Left kidney (tissue), 8 donors: ENCODE data around the gene MAGEB10. TPM values are rescaled to one million over a fixed set of nuclear protein-coding genes. Genes with fewer than 3 reads are reported as not detected.
"Not testable (repeated sequence)": the region's sequence is repeated elsewhere in the genome, so short reads cannot be mapped to it uniquely, and the experiment has no call there.

Experiments
- DNase-seq: peaks from one replicate; pipeline ENCODE4 v3.0.0-alpha.2; 2013
- long read RNA-seq, 8 donors: transcript quantifications; one replicate each; lab custom pipeline, GENCODE V29; 2026
- polyA plus RNA-seq: library from polyadenylated mRNA; unstranded; fragments of 120-200 nt; gene quantifications from one replicate; pipeline ENCODE4 v1.2.1, GENCODE V29; 2013; ENCODE audit not compliant: insufficient read length

Gene MAGEB10
- 0.07 TPM for polyA plus RNA-seq
- long read RNA-seq, donor 1, result 0 reads
- long read RNA-seq, donor 2, result 0 reads
- long read RNA-seq, donor 3, result 0 reads
- long read RNA-seq, donor 4, result 0 reads
- long read RNA-seq, donor 5, result 0 reads
- long read RNA-seq, donor 6, result 0 reads
- long read RNA-seq, donor 7, result 0 reads
- long read RNA-seq, donor 8, result 0 reads

DNA sequence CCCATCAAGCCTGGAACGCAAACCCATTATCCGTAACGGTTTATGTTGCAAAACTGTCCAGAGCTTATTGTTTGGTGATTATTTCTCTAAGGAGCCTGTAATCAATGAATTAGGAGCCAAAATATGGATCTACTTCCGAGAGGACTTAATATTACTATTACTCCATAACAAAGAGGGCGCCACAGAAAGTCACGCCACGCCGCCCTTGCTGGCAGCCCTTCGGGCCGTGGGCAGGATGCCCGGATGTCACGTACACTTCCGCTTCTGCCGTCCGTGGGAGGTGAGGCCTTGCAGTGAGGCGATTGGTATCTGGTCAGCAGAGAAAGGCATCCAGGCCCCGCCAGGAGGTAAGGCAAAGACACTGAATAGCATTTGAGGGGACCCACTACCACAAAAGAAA is at the start of gene MAGEB10:
Gene MAGEB10, plus strand, starts transcription at position 301 of the 400 bp plus-strand sequence. CDS start 13,317 bp downstream, outside the sequence.
- no peak for DNase-seq

DNA sequence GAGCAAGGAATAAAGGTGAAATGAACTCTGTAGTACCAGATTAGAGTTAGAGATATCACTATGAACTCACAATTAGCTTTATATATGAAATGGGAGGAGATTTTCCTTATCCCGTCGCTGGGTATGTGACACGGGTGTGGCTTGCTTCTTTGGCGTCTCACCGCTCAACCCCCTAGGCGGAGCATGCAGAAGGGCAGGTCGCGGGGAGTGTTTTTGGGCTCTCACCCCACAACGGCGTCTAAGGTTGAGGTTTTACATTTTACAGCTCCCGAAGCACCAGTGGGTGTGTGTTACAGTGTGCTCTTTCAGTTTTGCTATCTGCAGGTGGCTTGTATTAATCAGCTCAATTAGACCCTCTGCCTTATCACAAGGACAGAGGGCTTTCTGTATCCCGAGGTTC is 42.1 kb upstream of the MAGEB10 start:
- no peak for DNase-seq

DNA sequence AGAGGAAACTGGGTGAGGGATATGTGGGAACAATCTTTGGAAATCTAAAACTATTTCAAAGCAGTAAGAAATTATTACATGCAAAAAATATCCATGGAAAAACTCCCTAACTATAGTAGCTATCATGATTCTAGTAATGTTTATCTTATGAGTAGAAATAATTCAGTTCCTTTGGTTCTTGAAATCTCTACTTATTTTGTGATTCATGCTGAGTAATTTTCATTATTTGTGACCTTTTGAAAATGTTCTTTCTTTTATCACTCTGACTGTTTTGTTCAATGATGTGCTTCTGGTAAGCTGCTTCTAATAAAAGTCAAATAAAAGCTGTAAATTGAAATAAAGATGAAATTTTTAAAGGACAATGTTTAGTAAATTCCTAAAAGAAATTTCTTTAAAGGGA is 40.4 kb upstream of the MAGEB10 start:
- DNase-seq, result no peak

GRCh38 chrX:27775984-27776383 is 31.8 kb upstream of the MAGEB10 start:
- no peak for DNase-seq

- DNase-seq, result no peak
These were observed 11.0 kb upstream of the MAGEB10 start for GRCh38 chrX:27796640-27797257.

GRCh38 chrX:27797575-27797974 is 10.2 kb upstream of the MAGEB10 start:
- no peak for DNase-seq

DNA sequence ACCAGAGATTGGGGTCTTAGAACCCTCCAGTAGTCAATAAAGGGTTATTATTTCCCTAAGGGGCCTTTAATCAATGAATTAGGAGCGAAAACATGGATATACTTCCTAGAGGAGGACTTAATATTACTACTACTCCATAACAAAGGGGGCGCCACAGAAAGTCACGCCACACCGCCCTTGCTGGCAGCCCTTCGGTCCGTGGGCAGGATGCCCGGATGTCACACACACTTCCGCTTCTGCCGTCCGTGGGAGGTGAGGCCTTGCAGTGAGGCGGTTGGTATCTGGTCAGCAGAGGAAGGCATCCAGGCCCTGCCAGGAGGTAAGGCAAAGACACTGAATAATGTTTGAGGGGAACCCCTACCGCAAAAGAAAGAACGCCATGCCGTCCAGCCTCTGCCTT is 436 bp downstream of the MAGEB10 start:
- DNase-seq, result no peak

DNA sequence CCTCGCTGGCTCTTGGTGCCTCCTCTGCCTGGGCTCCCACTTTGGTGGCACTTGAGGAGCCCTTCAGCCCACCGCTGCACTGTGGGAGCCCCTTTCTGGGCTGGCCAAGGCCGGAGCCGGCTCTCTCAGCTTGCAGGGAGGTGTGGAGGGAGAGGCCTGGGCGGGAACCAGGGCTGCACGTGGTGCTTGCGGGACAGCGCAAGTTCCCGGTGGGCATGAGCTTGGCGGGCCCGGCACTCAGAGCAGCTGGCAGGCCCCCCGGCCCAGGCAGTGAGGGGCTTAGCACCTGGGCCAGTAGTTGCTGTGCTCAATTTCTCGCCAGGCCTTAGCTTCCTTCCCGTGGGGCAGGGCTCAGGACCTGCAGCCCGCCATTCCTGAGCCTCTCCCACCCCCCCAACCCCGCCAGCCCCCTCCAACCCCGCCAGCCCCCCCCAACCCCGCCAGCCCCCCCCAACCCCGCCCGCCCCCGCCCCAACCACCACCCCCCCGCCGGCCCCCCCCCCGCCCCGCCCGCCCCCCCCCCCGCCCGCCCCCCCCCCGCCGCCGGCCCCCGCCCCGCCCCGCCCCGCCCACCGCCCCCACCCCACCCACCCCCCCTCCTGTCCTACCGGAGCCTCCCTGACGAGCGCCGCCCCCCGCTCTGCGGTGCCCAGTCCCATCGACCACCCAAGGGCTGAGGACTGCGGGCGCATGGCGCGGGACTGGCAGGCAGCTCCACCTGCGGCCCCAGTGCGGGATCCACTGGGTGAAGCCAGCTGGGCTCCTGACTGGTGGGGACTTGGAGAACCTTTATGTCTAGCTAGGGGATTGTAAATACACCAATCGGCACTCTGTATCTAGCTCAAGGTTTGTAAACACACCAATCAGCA is 1.4 kb downstream of the MAGEB10 start:
- DNase-seq, result not testable (repeated sequence)

DNA sequence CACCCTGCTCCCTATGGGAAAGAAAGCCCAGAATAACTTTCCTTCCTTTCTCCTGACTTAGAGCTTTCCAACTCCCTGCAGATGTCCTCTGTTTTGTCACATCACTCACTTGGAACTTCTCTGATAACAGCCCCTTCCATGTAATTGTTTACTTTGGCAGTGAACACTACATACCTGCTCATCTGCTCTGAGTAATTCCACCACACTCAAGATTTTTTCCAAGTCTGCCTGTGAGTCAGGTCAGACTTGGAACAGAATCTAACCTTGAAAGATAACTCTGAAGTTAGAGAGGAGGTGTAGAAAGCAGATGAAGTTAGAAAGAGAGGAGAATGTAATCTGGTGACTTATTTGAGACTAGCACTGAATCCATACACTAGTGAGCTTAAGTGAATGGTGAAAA is 7.4 kb downstream of the MAGEB10 start:
- DNase-seq, result no peak

DNA sequence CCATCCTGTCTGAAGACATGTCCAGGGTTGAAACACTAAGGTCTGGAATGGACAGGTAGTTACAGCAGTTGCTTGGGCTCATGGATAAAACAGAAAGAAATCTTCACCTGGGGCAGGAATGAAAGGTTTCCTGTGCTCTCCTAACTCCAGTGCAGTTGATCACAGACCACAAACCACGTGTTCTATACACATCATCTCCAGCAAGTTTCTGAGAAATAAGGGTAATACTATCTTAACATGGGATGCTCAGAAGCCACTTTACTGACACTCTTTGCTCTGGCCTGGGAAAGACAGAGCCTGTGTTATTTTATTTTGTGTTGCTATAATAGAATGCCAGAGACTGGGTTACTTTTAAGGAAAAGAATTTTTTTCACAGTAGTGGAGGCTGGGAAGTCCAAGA is 16.0 kb downstream of the MAGEB10 start:
- no peak for DNase-seq

- no peak for DNase-seq
These were observed 30.4 kb downstream of the MAGEB10 start for GRCh38 chrX:27838185-27838584.

DNA sequence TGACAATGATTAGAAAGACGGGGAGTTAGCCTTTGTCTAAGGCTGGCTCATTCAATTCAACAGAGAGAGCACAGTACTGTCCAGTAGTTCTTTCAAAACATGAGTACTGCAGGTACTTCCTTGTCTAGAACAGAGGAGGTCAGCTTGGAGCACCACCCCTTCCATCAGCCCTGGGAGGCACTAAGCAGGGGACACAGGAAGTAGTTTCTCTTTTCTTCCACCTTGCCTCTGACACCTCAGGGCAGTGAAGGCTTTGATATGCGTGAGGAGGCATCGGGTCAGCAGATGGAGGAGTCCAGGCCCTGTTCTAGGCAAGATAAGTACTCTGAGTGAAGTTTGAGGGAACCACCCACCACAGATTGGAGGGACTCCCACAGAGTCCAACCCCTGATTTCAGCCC is 33.1 kb downstream of the MAGEB10 start:
- DNase-seq, result no peak

GRCh38 chrX:27842859-27843258 is 35.1 kb downstream of the MAGEB10 start:
- DNase-seq, result no peak

DNA sequence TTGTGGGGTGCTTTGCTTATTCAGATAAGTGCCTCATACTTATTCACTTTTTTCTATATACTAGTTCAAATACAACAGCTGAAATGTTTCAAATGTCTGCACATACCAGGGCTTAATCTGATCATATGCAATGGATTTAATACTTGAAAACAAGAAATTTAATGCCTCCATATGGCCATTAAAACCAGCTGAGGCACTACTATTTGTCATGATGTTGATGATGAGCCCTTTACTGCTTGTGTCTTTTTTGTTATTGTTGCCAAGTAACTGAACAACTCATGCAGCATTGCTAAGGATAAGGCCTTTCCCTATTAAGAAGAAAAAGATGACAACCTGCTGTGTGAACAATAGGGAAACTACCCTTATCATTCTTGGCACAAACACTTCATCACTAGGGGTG is 52.5 kb downstream of the MAGEB10 start:
- DNase-seq, result peak; percentile 8

- no peak for DNase-seq
These were observed 56.0 kb downstream of the MAGEB10 start for GRCh38 chrX:27863809-27864208.

Other genes starting within 250 kb of the MAGEB10 start
- gene DCAF8L2, start 217.6 kb upstream of the MAGEB10 start, polyA plus RNA-seq, result not detected
- gene DCAF8L1, start 173.5 kb downstream of the MAGEB10 start, polyA plus RNA-seq, result not detected